Activated CD4-positive, alpha-beta T cell treated with anti-CD3 and anti-CD28 coated beads, Interleukin-10, Interleukin-2, amounts not matched to agents 100 ng/mL and 50 ng/mL, durations not matched to agents 16 hours and 8 hours (primary cell): Measurements from ENCODE around the gene INO80.
A peak's percentile ranks its signal among the peaks of the same experiment; 100 is the strongest.
"Not testable (repeated sequence)": the region's sequence is repeated elsewhere in the genome, so short reads cannot be mapped to it uniquely, and the experiment has no call there.

Experiments used
- DNase-seq: peaks from one replicate; pipeline ENCODE4 v3.0.0-alpha.2; 2020

The INO80 gene, protein sequence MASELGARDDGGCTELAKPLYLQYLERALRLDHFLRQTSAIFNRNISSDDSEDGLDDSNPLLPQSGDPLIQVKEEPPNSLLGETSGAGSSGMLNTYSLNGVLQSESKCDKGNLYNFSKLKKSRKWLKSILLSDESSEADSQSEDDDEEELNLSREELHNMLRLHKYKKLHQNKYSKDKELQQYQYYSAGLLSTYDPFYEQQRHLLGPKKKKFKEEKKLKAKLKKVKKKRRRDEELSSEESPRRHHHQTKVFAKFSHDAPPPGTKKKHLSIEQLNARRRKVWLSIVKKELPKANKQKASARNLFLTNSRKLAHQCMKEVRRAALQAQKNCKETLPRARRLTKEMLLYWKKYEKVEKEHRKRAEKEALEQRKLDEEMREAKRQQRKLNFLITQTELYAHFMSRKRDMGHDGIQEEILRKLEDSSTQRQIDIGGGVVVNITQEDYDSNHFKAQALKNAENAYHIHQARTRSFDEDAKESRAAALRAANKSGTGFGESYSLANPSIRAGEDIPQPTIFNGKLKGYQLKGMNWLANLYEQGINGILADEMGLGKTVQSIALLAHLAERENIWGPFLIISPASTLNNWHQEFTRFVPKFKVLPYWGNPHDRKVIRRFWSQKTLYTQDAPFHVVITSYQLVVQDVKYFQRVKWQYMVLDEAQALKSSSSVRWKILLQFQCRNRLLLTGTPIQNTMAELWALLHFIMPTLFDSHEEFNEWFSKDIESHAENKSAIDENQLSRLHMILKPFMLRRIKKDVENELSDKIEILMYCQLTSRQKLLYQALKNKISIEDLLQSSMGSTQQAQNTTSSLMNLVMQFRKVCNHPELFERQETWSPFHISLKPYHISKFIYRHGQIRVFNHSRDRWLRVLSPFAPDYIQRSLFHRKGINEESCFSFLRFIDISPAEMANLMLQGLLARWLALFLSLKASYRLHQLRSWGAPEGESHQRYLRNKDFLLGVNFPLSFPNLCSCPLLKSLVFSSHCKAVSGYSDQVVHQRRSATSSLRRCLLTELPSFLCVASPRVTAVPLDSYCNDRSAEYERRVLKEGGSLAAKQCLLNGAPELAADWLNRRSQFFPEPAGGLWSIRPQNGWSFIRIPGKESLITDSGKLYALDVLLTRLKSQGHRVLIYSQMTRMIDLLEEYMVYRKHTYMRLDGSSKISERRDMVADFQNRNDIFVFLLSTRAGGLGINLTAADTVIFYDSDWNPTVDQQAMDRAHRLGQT (N-terminal part only)

DNA sequence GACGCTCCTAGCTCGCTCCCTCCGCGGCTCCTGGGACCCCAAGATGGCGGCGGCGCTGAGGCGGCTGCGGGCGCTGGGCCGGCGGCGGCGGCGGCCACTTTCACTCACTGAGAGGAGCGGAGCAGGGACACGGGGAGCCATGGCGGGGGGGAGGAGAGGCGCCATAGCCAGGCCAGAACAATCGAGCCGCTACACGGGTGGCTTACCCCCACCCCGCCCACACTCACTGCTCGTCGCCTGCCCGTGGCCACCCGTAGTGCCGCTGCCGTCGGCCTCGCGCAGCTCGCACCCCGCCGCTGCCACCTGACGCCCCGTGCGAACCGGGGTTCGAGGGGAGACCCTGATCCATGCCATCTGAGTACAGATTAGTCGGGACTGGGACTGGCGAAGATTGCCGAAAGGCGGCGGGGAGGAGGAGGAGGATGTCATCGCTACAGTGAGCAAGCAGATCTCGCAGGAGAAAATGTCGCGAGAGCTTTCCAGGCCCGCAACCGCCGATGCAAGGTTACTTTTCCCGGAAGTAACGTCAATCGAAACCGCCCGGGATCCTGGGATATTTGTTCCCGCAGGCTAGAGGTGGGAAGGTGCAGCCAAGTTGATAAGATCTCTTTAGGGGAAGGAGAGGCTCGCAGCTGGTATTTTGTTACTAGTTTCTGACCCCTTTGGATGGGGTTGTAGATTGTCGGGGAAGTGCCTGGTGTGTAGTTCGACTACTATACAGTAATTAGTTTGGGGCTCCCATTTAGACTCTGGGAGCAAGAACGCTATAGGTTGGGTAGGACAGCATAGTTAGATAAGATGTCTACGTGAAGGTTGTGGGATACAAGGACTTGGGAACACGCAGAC, at the start of gene INO80:
Gene INO80, minus strand, starts transcription at position 165 of the 846 bp plus-strand sequence. CDS start 19,970 bp downstream, outside the sequence.
- peak; percentile 98 for DNase-seq

DNA sequence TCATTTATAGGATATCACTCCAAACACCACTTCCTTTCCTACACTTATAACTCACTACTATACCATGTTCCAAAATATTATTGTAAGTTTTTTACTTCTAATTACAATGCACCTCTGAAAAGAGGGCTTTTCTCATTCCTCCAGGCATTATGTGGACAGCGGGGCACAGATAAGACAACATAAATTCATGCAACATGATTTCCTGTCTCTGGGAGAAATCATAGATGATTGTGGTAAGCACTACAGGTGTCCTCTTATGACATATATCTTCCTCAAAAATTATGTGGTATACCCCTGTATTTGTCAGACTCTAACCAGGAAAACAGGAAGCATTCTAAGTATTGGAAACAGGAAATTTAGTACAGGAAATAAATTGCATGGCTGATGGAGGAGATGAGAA, 45.7 kb upstream of the INO80 start:
- DNase-seq = peak; percentile 2

DNA sequence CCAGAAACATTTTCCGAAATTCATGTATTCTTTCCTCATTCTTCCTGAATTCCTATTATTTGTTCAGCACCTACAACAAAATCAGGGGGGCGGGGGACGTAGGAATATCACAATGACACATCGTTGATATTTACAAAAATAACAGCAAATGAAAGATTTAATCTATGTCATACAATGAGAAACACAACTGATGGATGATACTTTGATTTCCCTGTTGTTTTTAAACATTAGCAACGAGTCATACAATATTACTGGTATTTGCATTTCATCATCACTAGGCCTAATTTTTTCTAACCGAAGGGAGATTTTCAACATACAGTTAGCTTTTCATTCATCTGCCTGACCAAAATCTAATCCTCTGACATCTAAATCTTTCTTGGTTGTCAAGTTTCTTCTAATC, 45.3 kb upstream of the INO80 start:
- DNase-seq = no peak

DNA sequence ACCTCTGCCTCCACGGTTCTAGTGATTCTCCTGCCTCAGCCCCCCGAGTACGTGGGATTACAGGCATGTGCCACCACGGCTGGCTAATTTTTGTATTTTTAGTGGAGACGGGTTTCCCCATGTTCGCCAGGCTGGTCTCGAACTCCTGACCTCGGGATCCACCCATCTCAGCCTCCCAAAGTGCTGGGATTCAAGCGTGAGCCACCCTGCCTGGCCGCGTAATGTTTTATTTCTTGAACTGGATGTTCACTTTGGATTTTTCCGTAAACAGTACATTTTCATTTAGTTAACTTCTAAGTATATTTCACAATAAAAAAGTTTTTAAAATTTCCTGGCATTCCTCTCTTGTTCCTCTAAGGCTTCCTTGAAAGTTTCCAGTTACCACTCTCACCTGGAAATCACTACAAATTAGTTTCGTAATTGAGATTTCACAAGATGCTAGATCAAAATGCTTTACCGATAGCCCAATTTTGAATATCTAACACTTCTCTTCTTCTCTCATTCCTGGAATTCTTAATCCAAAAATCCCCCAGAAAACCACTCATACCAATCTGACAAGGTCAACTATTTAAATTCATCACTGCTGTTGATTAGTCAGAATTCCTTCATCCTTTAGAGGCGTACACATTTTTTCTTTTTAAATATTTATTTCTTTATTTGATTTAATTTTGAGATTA, 44.7 kb upstream of the INO80 start:
- DNase-seq = no peak

DNA sequence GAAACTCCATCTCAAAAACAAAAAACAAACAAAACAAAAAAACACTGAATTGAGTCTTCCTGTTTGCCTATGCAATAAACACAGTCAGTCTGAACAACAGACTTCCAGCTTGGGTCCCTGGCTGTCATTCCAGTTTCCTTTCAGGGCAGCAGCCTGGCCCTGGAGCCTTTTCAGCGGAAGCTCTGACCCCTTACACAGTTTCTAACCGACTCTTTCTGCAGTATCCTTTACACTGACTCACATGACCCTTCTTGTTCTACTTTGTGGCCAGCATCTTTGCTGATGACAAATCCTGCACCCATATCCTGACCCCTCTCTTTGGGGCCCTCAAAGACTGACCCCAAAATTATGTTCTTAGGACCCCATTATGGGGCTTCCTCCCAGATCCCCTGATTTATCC, 38.3 kb upstream of the INO80 start:
- no peak for DNase-seq

DNA sequence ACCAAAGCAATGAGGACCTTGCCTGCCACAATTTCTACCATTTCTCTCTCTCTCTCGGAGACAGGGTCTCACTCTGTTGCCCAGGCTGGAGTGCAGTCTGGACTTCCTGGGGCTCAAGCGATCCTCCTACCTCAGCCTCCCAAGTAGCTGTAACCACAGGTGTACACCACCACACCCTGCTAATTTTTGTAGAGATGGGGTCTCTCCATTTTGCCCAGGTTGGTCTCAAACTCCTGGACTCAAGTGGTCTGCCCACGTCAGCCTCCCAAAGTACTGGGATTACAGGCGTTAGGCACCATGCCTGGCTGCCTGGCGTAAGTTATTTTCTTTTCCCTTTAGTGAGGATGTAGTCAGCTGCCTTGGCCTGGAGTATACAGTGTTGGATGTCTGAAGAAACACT, 37.7 kb upstream of the INO80 start:
- DNase-seq = no peak

DNA sequence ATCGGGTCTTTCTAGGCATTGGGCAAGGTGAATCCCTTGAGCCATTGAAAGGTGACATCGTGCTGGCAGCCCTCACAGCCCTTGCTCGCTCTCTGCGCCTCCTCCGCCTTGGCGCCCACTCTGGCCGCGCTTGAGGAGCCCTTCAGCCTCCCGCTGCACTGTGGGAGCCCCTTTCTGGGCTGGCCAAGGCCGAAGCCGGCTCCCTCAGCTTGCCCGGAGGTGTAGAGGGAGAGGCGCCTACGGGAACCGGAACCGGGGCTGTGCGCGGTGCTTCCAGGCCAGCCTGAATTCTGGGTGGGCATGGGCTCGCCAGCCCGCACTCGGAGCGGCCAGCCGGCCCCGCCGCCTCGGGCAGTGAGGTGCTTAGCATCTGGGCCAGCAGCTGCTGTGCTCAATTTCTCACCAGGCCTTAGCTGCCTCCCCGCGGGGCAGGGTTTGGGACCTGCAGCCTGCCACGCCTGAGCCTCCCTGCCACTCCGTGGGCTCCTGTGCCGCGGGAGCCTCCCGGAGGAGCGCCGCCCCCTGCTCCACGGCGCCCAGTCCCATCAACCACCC, 35.4 kb upstream of the INO80 start:
- no peak for DNase-seq

DNA sequence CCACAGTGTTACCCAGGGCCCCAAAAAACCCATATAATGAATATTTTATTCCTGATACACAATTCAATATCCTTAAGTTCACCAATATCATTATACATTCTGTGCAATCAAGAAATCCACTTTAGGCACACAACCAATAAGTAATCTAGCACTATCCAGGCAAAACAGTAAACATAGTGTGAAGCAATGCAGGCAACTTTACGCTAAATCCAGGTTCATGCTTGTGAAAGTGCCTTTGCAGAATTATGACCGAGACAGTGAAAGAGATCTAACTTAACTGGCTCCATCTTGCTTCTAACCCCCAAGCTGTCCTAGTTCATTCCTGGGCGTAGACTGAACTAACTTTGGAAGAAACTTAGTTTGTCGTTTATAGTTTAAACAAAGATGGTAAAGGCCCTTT, 34.2 kb upstream of the INO80 start:
- DNase-seq = peak; percentile 2

DNA sequence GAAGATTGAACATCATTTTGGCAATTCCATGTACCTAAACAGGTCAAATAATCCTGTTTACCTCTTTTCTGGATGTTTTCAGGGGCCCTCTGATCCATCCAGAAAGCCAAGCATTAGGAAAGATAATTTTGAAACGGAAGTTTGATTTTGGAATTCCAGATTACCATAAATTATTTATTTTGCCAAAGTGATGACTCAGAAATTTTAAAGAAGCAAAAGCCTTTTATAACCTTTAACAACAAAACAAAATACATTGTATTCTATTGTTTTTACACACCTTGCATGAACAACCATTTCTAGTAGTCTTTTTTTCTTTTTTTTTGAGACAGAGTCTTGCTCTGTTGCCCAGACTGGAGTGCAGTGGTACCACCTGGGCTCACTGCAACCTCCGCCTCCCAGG, 32.0 kb upstream of the INO80 start:
- DNase-seq = no peak

DNA sequence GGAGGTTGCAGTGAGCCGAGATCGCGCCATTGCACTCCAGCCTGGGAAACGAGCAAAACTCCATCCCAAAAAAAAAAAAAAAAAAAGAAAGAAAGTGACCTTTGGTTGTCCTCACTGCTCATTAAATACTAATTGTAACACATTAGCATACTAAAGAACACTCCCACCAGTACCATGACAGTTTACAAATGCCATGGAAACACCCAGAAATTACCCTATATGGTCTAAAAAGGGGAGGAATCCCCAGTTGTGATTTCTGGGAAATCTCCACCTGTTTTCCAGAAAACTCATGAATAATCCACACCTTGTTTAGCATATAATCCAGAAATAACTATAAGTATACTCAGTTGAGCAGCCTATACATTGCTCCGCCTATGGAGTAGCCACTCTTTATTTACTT, 23.5 kb upstream of the INO80 start:
- no peak for DNase-seq

DNA sequence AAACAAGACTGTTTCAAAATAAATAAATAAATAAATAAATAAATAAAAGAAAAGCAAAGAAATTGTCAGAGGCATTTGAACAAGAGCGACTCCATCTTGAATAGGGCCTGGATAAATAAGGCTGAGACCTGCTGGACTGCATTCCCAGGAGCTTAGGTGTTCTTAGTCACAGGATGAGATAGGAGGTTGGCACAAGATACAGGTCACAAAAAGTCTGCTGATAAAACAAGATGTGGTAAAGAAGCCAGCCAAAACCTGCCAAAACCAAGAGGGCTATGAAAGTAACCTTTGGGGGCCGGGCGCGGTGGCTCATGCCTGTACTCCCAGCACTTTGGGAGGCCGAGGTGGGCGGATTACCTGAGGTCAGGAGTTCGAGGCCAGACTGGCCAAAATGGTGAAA, 23.0 kb upstream of the INO80 start:
- not testable (repeated sequence) for DNase-seq

DNA sequence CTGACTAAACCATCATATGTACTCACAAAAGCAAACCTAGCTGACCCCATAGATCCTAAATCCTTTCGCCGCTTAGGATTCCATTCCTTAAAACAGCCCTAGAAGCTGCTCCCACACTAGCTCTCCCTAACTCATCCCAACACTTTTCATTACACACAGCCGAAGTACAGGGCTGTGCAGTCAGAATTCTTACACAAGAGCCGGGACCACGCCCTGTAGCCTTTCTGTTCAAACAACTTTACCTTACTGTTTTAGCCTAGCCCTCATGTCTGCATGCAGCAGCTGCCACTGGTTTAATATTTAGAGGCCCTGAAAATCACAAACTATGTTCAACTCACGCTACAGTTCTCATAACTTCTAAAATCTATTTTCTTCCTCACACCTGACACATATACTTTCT, 19.5 kb upstream of the INO80 start:
- DNase-seq = not testable (repeated sequence)

DNA sequence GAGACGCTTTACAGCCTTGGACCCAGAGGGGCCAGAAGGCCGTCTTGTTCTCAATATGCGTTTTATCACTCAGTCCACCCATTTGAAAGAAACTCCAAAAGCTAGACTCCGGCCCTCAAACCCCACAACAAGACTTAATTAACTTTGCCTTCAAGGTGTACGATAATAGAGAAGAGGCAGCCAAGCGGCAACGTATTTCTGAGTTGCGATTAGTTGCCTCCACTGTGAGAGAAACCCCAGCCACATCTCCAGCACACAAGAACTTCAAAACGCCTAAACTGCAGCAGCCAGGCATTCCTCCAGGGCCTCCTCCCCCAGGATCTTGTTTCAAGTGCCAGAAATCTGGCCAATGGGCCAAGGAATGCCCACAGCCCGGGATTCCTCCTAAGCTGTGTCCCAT, 17.4 kb upstream of the INO80 start:
- DNase-seq = no peak

DNA sequence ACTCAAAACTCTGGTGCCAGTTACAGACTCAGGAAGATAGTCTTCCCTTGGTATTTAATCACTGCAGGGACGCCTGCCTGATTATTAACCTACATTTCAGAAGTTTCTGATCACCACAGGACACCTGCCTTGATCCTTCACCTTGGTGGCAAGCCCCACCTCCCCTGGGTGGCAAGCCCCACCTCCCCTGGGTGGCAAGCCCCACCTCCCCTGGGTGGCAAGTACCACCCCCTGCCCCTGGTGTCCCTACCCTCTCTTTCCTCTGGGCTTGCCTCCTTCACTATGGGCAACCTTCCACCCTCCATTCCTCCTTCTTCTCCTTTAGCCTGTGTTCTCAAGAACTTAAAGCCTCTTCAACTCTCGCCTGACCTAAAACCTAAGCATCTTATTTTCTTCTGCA, 16.0 kb upstream of the INO80 start:
- DNase-seq = not testable (repeated sequence)

DNA sequence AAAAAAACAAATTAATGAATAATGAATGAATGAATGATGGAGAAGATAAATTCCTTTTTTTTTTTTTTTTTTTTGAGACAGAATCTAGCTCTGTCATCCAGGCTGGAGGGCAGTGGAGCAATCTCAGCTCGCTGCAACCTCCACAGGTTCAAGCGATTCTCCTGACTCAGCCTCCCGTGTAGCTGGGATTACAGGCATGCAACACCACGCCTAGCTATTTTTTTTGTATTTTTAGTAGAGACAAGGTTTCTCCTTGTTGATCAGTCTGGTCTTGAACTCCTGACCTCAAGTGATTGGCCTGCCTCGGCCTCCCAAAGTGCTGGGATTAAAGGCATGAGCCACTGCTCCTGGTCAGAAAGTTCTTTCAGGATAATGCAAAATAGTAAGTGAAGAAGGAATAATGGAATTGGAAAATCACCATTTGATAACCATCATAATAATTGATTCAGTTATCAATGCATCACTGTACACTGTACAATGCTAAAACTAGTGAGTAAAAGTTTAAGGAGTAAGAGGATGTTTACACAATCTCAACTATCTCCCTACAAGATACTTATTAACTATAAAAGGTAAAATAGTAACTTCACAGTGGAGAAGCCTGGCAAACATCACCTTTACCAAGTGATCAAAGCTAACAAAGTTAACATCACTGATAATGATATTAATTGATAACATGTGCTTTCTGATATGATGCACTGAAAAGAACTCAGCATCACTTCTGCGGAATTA, 12.3 kb upstream of the INO80 start:
- DNase-seq = no peak

DNA sequence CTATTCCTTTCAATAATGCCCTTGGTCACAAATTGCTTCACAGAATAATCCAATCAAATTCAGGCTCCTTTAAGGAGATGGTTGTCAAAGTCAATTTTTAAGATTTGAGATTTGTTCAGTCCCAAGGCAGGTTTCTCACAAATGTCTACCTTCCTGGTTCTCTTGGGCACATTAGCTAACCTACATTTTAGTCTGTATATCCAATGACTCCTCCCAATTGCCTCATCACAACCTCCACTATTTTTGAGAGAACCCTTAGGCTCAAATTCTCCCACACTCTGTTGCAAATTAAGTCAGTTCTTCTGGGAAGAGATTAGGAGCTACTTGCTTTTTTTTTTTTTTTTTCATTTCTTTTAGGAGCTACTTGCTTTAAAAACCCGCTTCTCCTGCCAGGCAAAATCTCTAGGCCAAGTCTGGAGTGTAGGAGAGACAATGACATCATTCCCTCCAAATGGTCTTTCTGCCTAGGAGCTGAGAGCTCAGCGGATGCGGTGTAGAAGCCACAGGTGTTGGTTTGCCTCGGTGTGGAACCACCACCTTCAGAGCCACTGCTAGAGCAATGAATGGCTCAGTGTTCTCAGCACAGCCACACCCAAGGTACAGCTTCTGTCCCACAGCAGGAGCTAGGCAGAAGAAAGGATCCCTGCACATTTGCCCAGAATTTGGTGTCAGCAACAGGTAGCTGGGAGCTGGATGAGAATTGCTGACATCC, 10.0 kb upstream of the INO80 start:
- peak; percentile 7 for DNase-seq

DNA sequence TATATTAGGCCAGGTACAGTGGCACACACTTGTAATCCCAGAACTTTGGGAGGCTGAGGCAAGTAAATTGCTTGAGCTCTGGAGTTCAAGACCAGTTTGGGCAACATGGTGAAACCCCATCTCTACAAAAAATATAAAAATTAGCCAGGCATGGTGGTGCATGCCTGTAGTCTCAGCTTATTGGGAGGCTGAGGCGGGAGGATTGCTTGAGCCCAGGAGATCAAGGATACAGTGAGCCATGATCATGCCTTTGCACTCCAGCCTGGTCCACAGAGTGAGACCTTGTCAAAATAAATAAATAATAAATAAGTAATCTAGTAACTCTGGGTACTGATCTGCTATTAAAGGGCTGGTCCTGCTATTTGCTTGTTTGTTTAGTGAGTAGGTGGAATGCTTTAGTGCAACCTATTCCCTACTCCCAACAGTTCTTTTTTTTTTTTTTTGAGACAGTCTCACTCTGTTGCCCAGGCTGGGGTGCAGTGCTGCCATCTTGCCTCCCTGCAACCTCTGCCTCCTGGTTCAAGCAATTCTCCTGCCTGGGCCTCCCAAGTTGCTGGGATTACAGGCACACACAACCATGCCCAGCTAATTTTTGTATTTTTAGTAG, 9.1 kb upstream of the INO80 start:
- DNase-seq = no peak

DNA sequence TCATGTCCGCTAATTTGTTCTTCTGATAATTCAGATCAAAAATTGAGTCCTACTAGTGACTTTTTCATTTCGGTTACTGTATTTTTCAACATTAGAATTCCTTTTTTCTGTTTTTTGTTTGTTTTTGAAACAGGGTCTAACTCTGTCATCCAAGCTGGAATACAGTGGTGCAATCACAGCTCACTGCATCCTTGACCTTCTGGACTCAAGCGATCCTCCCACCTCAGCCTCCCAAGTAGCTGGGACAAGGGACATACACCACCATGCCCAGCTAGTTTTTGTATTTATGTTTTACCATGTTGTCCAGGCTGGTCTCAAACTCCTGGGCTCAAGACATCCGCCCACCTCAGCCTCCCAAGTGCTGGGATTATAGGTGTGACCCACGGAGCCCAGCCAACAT, 8.0 kb upstream of the INO80 start:
- no peak for DNase-seq

DNA sequence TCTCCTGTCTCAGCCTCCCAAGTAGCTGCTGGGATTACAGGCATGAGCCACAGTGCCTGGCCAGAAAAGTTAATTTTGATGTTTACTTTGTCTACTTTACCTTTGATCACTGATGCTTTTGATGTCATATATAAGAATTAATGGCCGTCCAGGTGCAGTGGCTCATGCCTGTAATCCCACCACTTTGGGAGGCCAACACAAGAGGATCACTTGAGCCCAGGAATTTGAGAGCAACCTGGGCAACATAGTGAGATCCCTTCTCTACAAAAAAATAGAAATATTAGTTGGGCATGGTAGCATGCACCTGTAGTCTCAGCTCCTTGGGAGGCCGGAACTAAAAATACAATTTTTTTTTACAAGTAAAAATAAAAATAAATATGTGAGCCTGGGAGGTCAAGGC, 6.8 kb upstream of the INO80 start:
- DNase-seq = no peak

DNA sequence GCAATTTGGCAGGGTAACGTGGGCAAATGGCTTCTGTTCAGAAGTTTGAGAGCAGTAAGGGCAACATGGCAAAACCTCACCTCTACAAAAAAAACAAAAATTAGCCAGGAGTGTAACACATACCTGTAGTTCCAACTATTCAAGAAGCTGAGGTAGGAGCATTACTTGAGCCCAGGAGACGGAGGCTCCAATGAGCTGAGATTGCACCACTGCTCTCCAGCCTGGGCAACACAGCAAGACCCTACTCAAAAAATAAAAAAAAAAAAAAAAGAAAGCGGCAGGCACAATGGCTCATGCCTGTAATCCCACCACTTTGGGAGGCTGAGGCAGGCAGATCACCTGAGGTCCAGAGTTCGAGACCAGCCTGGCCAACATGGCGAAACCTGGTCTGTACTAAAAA, 5.9 kb upstream of the INO80 start:
- no peak for DNase-seq
